Measurements from ENCODE around the gene TMEM183A.
"Not testable (repeated sequence)": the region's sequence is repeated elsewhere in the genome, so short reads cannot be mapped to it uniquely, and the experiment has no call there.

The TMEM183A gene

GRCh38 chr1:203017692-203018091 is 10.5 kb downstream of the TMEM183A start:
- Histone ChIP-seq H2AFZ (ENCODE audit: insufficient read depth, low read length, poor library complexity) (no peak overlapping the region), H3K27ac (ENCODE audit: low read depth, low read length) (no peak overlapping the region), H3K79me2 (ENCODE audit: control insufficient read depth, insufficient read depth, low read length, poor library complexity) (no peaks in the 10 kb centered on the region), H3K14ac (ENCODE audit: low read length) (no peak overlapping the region), H4K12ac (ENCODE audit: low read depth, low read length) (no peak overlapping the region), H4K8ac (ENCODE audit: low read depth, low read length) (no peak overlapping the region), H2BK5ac (ENCODE audit: low read depth, low read length, poor library complexity) (no peak overlapping the region), H2AK5ac (ENCODE audit: low read length) (no peak overlapping the region), H3K4me1 (ENCODE audit: control insufficient read depth in 1 of 2, insufficient read depth in 2 of 2, low read length in 2 of 2) (no peaks in the 10 kb centered on the region), H3K4me2 (ENCODE audit: low read length) (no peak overlapping the region), H3K27me3 (ENCODE audit: insufficient read depth, low read length) (no peaks in the 10 kb centered on the region), H3K4ac (ENCODE audit: low read depth, low read length) (no peak overlapping the region), H4K91ac (ENCODE audit: low read depth, low read length) (no peak overlapping the region), H3K9ac (ENCODE audit: low read length) (no peak overlapping the region), H2BK120ac (ENCODE audit: insufficient read depth, low read length, poor library complexity) (no peak overlapping the region), H3K4me3 (ENCODE audit: low read depth, low read length) (no peak overlapping the region), H3K9me3 (ENCODE audit: insufficient read depth, low read depth, low read length) (no peaks in the 10 kb centered on the region), H3K36me3 (ENCODE audit: control insufficient read depth in 1 of 2, insufficient read depth in 2 of 2, low read length in 2 of 2) (peaks cover 28 to 54% of the 10 kb centered on the region in 2 experiments), H2BK12ac (ENCODE audit: low read length) (no peak overlapping the region), H3K79me1 (ENCODE audit: low read length) (no peaks in the 10 kb centered on the region), H3K23ac (ENCODE audit: low read length) (no peak overlapping the region), H3K18ac (ENCODE audit: low read length) (no peak overlapping the region)
- WGBS (ENCODE audit: extremely low coverage, insufficient coverage, insufficient read length): no CpG with 5 or more reads among the region's 6 CpGs
- no peak for DNase-seq

- not testable (repeated sequence) for DNase-seq; H2AFZ ChIP-seq (ENCODE audit: insufficient read depth, low read length, poor library complexity); H4K12ac ChIP-seq (ENCODE audit: low read depth, low read length); H3K79me1 ChIP-seq (ENCODE audit: low read length); H3K18ac ChIP-seq (ENCODE audit: low read length); H2AK5ac ChIP-seq (ENCODE audit: low read length); H3K4ac ChIP-seq (ENCODE audit: low read depth, low read length); H3K27ac ChIP-seq (ENCODE audit: low read depth, low read length); H3K14ac ChIP-seq (ENCODE audit: low read length); H2BK12ac ChIP-seq (ENCODE audit: low read length); H4K8ac ChIP-seq (ENCODE audit: low read depth, low read length); H3K79me2 ChIP-seq (ENCODE audit: control insufficient read depth, insufficient read depth, low read length, poor library complexity); H3K4me3 ChIP-seq (ENCODE audit: low read depth, low read length); H2BK5ac ChIP-seq (ENCODE audit: low read depth, low read length, poor library complexity); H3K4me2 ChIP-seq (ENCODE audit: low read length); H3K23ac ChIP-seq (ENCODE audit: low read length); H3K9me3 ChIP-seq (ENCODE audit: insufficient read depth, low read depth, low read length); H3K9ac ChIP-seq (ENCODE audit: low read length); H4K91ac ChIP-seq (ENCODE audit: low read depth, low read length); H3K4me1 ChIP-seq (ENCODE audit: control insufficient read depth in 1 of 2, insufficient read depth in 2 of 2, low read length in 2 of 2); H2BK120ac ChIP-seq (ENCODE audit: insufficient read depth, low read length, poor library complexity)
- no CpG with 5 or more reads among the region's 10 CpGs for WGBS (ENCODE audit: extremely low coverage, insufficient coverage, insufficient read length)
- H3K27me3 ChIP-seq (ENCODE audit: insufficient read depth, low read length): peaks cover 12% of the 10 kb centered on the region
- peaks cover 8 to 32% of the 10 kb centered on the region in 2 experiments for H3K36me3 ChIP-seq (ENCODE audit: control insufficient read depth in 1 of 2, insufficient read depth in 2 of 2, low read length in 2 of 2)
Measured at GRCh38 chr1:203022855-203023254, 15.7 kb downstream of the TMEM183A start.

GRCh38 chr1:203025686-203026030 is 18.5 kb downstream of the TMEM183A start:
- Histone ChIP-seq H3K18ac (ENCODE audit: low read length) (no peak overlapping the region), H3K79me1 (ENCODE audit: low read length) (no peaks in the 10 kb centered on the region), H3K9ac (ENCODE audit: low read length) (no peak overlapping the region), H3K23ac (ENCODE audit: low read length) (no peak overlapping the region), H4K12ac (ENCODE audit: low read depth, low read length) (no peak overlapping the region), H3K36me3 (ENCODE audit: control insufficient read depth in 1 of 2, insufficient read depth in 2 of 2, low read length in 2 of 2) (peaks cover 6 to 18% of the 10 kb centered on the region in 2 experiments), H3K27ac (ENCODE audit: low read depth, low read length) (no peak overlapping the region), H3K9me3 (ENCODE audit: insufficient read depth, low read depth, low read length) (peaks cover 3% of the 10 kb centered on the region), H2AFZ (ENCODE audit: insufficient read depth, low read length, poor library complexity) (no peak overlapping the region), H3K4ac (ENCODE audit: low read depth, low read length) (no peak overlapping the region), H3K4me3 (ENCODE audit: low read depth, low read length) (no peak overlapping the region), H3K79me2 (ENCODE audit: control insufficient read depth, insufficient read depth, low read length, poor library complexity) (no peaks in the 10 kb centered on the region), H3K4me1 (ENCODE audit: control insufficient read depth in 1 of 2, insufficient read depth in 2 of 2, low read length in 2 of 2) (peaks cover 3 to 9% of the 10 kb centered on the region in 2 experiments), H3K4me2 (ENCODE audit: low read length) (no peak overlapping the region), H3K27me3 (ENCODE audit: insufficient read depth, low read length) (peaks cover 12% of the 10 kb centered on the region), H2BK5ac (ENCODE audit: low read depth, low read length, poor library complexity) (no peak overlapping the region), H4K8ac (ENCODE audit: low read depth, low read length) (no peak overlapping the region), H2BK12ac (ENCODE audit: low read length) (no peak overlapping the region), H2AK5ac (ENCODE audit: low read length) (no peak overlapping the region), H4K91ac (ENCODE audit: low read depth, low read length) (no peak overlapping the region), H2BK120ac (ENCODE audit: insufficient read depth, low read length, poor library complexity) (no peak overlapping the region), H3K14ac (ENCODE audit: low read length) (no peak overlapping the region)
- no peak for DNase-seq

GRCh38 chr1:203026031-203026665 is 19.0 kb downstream of the TMEM183A start, which contains the start of gene PPFIA4:
TSS of gene PPFIA4 (plus strand) at chr1:203026491. CDS start at chr1:203039009, 12,518 bp downstream.
- H4K8ac ChIP-seq (ENCODE audit: low read depth, low read length): peak within 1 kb of the TSS; percentile 82
- H3K79me2 ChIP-seq (ENCODE audit: control insufficient read depth, insufficient read depth, low read length, poor library complexity): no peaks in the 10 kb centered on the region
- H3K4me3 ChIP-seq (ENCODE audit: low read depth, low read length): peak within 1 kb of the TSS; percentile 67
- peaks cover 3 to 9% of the 10 kb centered on the region in 2 experiments for H3K4me1 ChIP-seq (ENCODE audit: control insufficient read depth in 1 of 2, insufficient read depth in 2 of 2, low read length in 2 of 2)
- no peak within 1 kb of the TSS for H2BK12ac ChIP-seq (ENCODE audit: low read length)
- peak within 1 kb of the TSS; percentile 98 for H3K4me2 ChIP-seq (ENCODE audit: low read length)
- peaks cover 12% of the 10 kb centered on the region for H3K27me3 ChIP-seq (ENCODE audit: insufficient read depth, low read length)
- H3K9ac ChIP-seq (ENCODE audit: low read length): peak within 1 kb of the TSS; percentile 59
- no peak within 1 kb of the TSS for H4K91ac ChIP-seq (ENCODE audit: low read depth, low read length)
- peak within 1 kb of the TSS; percentile 28 for H4K12ac ChIP-seq (ENCODE audit: low read depth, low read length)
- H3K9me3 ChIP-seq (ENCODE audit: insufficient read depth, low read depth, low read length): peaks cover 3% of the 10 kb centered on the region
- peak within 1 kb of the TSS; percentile 2 for H2AFZ ChIP-seq (ENCODE audit: insufficient read depth, low read length, poor library complexity)
- no peak within 1 kb of the TSS for H3K14ac ChIP-seq (ENCODE audit: low read length)
- H2AK5ac ChIP-seq (ENCODE audit: low read length): no peak within 1 kb of the TSS
- no peak within 1 kb of the TSS for H3K4ac ChIP-seq (ENCODE audit: low read depth, low read length)
- H3K18ac ChIP-seq (ENCODE audit: low read length): peak within 1 kb of the TSS; percentile 23
- no peak within 1 kb of the TSS for H3K27ac ChIP-seq (ENCODE audit: low read depth, low read length)
- peak; percentile 81 to 92 for DNase-seq
- H3K79me1 ChIP-seq (ENCODE audit: low read length): no peaks in the 10 kb centered on the region
- H2BK5ac ChIP-seq (ENCODE audit: low read depth, low read length, poor library complexity): no peak within 1 kb of the TSS
- WGBS (ENCODE audit: extremely low coverage, insufficient coverage, insufficient read length): no CpG with 5 or more reads among the region's 52 CpGs
- H3K36me3 ChIP-seq (ENCODE audit: control insufficient read depth in 1 of 2, insufficient read depth in 2 of 2, low read length in 2 of 2): peaks cover 3 to 13% of the 10 kb centered on the region in 2 experiments
- H3K23ac ChIP-seq (ENCODE audit: low read length): no peak within 1 kb of the TSS
- no peak within 1 kb of the TSS for H2BK120ac ChIP-seq (ENCODE audit: insufficient read depth, low read length, poor library complexity)
